ENCODE results near the gene VWA3B.
"Not testable (repeated sequence)": the region's sequence is repeated elsewhere in the genome, so short reads cannot be mapped to it uniquely, and the experiment has no call there.

The VWA3B gene

GRCh38 chr2:98040331-98040939 is 46.5 kb upstream of the VWA3B start:
- peaks cover 0 to 45% (median 13%) of the 10 kb centered on the region in 4 donors for H3K4me1 ChIP-seq
- H3K27me3 ChIP-seq: no peaks in the 10 kb centered on the region
- H3K9me3 ChIP-seq: peaks cover 0 to 16% (median 0%) of the 10 kb centered on the region in 3 donors
- no peak overlapping the region for H3K4me3 ChIP-seq
- no peak for DNase-seq
- no peak for TF ChIP-seq CTCF (IDR thresholded peaks at IDR 0.05)
- no peak overlapping the region for H3K27ac ChIP-seq
- H3K36me3 ChIP-seq: no peaks in the 10 kb centered on the region
- intact Hi-C loops (cut with DNase I; ENCODE audit: low total_unique reads): no loop called here

- no peak overlapping the region for H3K27ac ChIP-seq
- no peak for TF ChIP-seq CTCF (IDR thresholded peaks at IDR 0.05)
- intact Hi-C loops (cut with DNase I; ENCODE audit: low total_unique reads): no loop called here
- no peak for DNase-seq
- H3K9me3 ChIP-seq: peaks cover 0 to 16% (median 0%) of the 10 kb centered on the region in 3 donors
- H3K4me1 ChIP-seq: peaks cover 0 to 24% (median 0%) of the 10 kb centered on the region in 4 donors
- no peaks in the 10 kb centered on the region for H3K27me3 ChIP-seq
- H3K36me3 ChIP-seq: no peaks in the 10 kb centered on the region
- no peak overlapping the region for H3K4me3 ChIP-seq
Observed at GRCh38 chr2:98043101-98043500, 43.9 kb upstream of the VWA3B start.

GRCh38 chr2:98044730-98045129 is 42.2 kb upstream of the VWA3B start:
- H3K4me3 ChIP-seq; H3K36me3 ChIP-seq; H3K27me3 ChIP-seq; H3K27ac ChIP-seq; intact Hi-C loops (cut with DNase I; ENCODE audit: low total_unique reads); DNase-seq: not testable (repeated sequence)
- peaks cover 0 to 10% (median 0%) of the 10 kb centered on the region in 4 donors for H3K4me1 ChIP-seq
- peaks cover 0 to 16% (median 0%) of the 10 kb centered on the region in 3 donors for H3K9me3 ChIP-seq

GRCh38 chr2:98050070-98050469 is 36.9 kb upstream of the VWA3B start:
- Histone ChIP-seq H3K27me3 (no peaks in the 10 kb centered on the region), H3K4me1 (no peaks in the 10 kb centered on the region), H3K4me3 (no peak overlapping the region), H3K27ac (no peak overlapping the region), H3K36me3 (no peaks in the 10 kb centered on the region), H3K9me3 (no peaks in the 10 kb centered on the region)
- TF ChIP-seq CTCF (IDR thresholded peaks at IDR 0.05): no peak
- intact Hi-C loops (cut with DNase I; ENCODE audit: low total_unique reads): no loop called here
- DNase-seq: no peak

- no peaks in the 10 kb centered on the region for H3K36me3 ChIP-seq
- no peaks in the 10 kb centered on the region for H3K4me1 ChIP-seq
- no peak for TF ChIP-seq CTCF (IDR thresholded peaks at IDR 0.05)
- no peak overlapping the region for H3K4me3 ChIP-seq
- H3K27me3 ChIP-seq: no peaks in the 10 kb centered on the region
- no peaks in the 10 kb centered on the region for H3K9me3 ChIP-seq
- DNase-seq: no peak
- intact Hi-C loops (cut with DNase I; ENCODE audit: low total_unique reads): no loop called here
- no peak overlapping the region for H3K27ac ChIP-seq
Observed at GRCh38 chr2:98058191-98058975, 28.6 kb upstream of the VWA3B start.

- no peaks in the 10 kb centered on the region for H3K27me3 ChIP-seq
- no peak overlapping the region for H3K4me3 ChIP-seq
- TF ChIP-seq CTCF (IDR thresholded peaks at IDR 0.05): no peak
- no peak overlapping the region for H3K27ac ChIP-seq
- H3K9me3 ChIP-seq: no peaks in the 10 kb centered on the region
- no peaks in the 10 kb centered on the region for H3K4me1 ChIP-seq
- H3K36me3 ChIP-seq: no peaks in the 10 kb centered on the region
- intact Hi-C loops (cut with DNase I; ENCODE audit: low total_unique reads): no loop called here
- no peak for DNase-seq
Observed at GRCh38 chr2:98060277-98060676, 26.7 kb upstream of the VWA3B start.

All from tibial artery (tissue), 4 donors.